ENCODE measurements around the gene APLP1. TPM values are rescaled to one million over a fixed set of nuclear protein-coding genes. Genes with fewer than 3 reads are reported as not detected.

APLP1 gene
- polyA plus RNA-seq (2013, experiment 1 of 2) = 14.1 TPM
- polyA plus RNA-seq (2013, experiment 2 of 2) = 14.4 TPM

DNA sequence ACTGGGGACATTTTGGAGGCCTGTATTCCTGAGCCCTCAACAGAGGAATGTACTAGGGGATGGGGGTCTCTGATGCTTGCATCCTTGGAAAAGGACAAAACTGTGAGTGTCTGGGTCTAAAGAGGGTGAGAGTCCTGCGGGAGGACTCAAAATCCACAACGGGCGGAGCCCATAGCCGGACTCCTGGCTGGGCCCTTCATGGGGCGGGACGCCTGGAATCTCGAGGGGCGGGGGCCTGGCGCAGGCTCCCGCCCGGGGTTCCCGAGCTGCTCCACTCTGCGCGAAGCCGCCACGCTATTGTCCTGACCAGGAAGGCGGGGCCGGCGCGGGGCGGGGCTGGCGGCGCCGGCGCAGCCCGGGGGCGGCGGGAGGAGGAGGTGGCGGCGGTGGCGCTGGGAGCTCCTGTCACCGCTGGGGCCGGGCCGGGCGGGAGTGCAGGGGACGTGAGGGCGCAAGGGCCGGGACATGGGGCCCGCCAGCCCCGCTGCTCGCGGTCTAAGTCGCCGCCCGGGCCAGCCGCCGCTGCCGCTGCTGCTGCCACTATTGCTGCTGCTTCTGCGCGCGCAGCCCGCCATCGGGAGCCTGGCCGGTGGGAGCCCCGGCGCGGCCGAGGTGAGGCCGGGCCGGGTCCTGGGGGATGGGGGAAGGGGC, at the start of gene APLP1:
Gene APLP1 (plus strand): TSS at position 403 of the 651 bp plus-strand sequence. CDS start 63 bp downstream, at position 466.
- Histone ChIP-seq H3K9ac (ENCODE audit: low read length) (no peak within 1 kb of the TSS), H4K91ac (ENCODE audit: low read length) (no peak within 1 kb of the TSS)
- WGBS = 3% methylated on average over 27 of the region's 60 CpGs

DNA sequence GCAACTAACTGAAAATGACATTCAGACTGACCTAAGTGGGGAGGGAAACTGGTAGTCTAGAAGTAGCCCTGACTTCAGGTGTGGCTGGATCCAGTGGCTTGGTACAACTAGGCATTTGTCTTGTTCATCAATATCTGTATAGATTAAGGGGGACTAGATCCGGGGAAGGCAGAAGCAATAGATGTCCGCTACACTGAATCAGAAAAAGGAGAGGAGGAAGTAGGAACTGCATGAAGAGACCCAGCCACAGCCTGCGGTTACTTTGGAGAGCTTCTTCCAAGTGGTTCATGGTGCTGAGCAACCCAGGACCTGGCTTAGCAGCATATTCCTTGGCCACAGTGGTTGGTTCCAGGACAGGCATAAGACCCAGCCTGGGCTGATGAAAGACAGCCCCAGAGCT, 45.8 kb upstream of the APLP1 start:
- Histone ChIP-seq H3K36me3 (ENCODE audit: control insufficient read depth in 1 of 2, insufficient read depth in 2 of 2, low read depth in 1 of 2, low read length in 2 of 2) (no peaks in the 10 kb centered on the region), H3K4me1 (ENCODE audit: control insufficient read depth, insufficient read depth, low read depth, low read length) (no peaks in the 10 kb centered on the region), H3K4ac (ENCODE audit: low read depth in 1 of 2, low read length in 2 of 2) (no peak overlapping the region), H3K79me1 (replicated peaks; ENCODE audit: low read length, poor library complexity, severe bottlenecking) (no peaks in the 10 kb centered on the region), H3K14ac (ENCODE audit: low read length in 2 of 2) (no peak overlapping the region), H3K27me3 (ENCODE audit: control insufficient read depth in 1 of 2, insufficient read depth in 1 of 2, low read length in 2 of 2) (peaks cover 15 to 33% of the 10 kb centered on the region in 2 experiments), H3K27ac (ENCODE audit: low read length, poor library complexity, severe bottlenecking) (no peak overlapping the region), H3K9ac (ENCODE audit: low read length) (no peak overlapping the region), H2BK120ac (ENCODE audit: low read depth, low read length) (no peak overlapping the region), H2AK5ac (ENCODE audit: low read length, severe bottlenecking) (no peak overlapping the region), H3K18ac (ENCODE audit: low read depth in 1 of 2, low read length in 2 of 2) (no peak overlapping the region), H2AFZ (ENCODE audit: low read depth, low read length) (no peak overlapping the region), H2BK12ac (ENCODE audit: low read length in 2 of 2) (no peak overlapping the region), H4K8ac (ENCODE audit: low read length) (no peak overlapping the region), H4K91ac (ENCODE audit: low read length) (no peak overlapping the region), H3K9me3 (ENCODE audit: control insufficient read depth, low read length) (no peaks in the 10 kb centered on the region), H2BK5ac (ENCODE audit: low read depth, low read length, poor library complexity, severe bottlenecking) (no peak overlapping the region), H3K4me3 (ENCODE audit: insufficient read depth in 1 of 2, low read depth in 1 of 2, low read length in 2 of 2) (no peak overlapping the region), H3K23ac (ENCODE audit: low read length in 2 of 2) (no peak overlapping the region), H2BK15ac (ENCODE audit: low read depth, poor library complexity, severe bottlenecking) (no peak overlapping the region), H3K4me2 (ENCODE audit: low read length, poor library complexity, severe bottlenecking) (no peak overlapping the region)
- no peak for DNase-seq
- WGBS = 86% methylated on average over 3 of the region's 3 CpGs

More for the DNA sequence above, at the start of gene APLP1:
- Histone ChIP-seq H3K4me2 (ENCODE audit: low read length, poor library complexity, severe bottlenecking) (peak within 1 kb of the TSS; percentile 82), H3K27ac (ENCODE audit: low read length, poor library complexity, severe bottlenecking) (no peak within 1 kb of the TSS), H3K27me3 (ENCODE audit: control insufficient read depth in 1 of 2, insufficient read depth in 1 of 2, low read length in 2 of 2) (peaks cover 47 to 69% of the 10 kb centered on the region in 2 experiments), H2BK15ac (ENCODE audit: low read depth, poor library complexity, severe bottlenecking) (peak within 1 kb of the TSS; percentile 54), H2BK5ac (ENCODE audit: low read depth, low read length, poor library complexity, severe bottlenecking) (no peak within 1 kb of the TSS), H3K4me3 (ENCODE audit: insufficient read depth in 1 of 2, low read depth in 1 of 2, low read length in 2 of 2) (peak within 1 kb of the TSS; percentile 51 to 57), H2AFZ (ENCODE audit: low read depth, low read length) (peak within 1 kb of the TSS; percentile 74), H3K36me3 (ENCODE audit: control insufficient read depth in 1 of 2, insufficient read depth in 2 of 2, low read depth in 1 of 2, low read length in 2 of 2) (peaks cover 0 to 5% of the 10 kb centered on the region in 2 experiments), H3K79me1 (replicated peaks; ENCODE audit: low read length, poor library complexity, severe bottlenecking) (no peaks in the 10 kb centered on the region), H3K9me3 (ENCODE audit: control insufficient read depth, low read length) (no peaks in the 10 kb centered on the region), H2BK12ac (ENCODE audit: low read length in 2 of 2) (no peak within 1 kb of the TSS), H3K4me1 (ENCODE audit: control insufficient read depth, insufficient read depth, low read depth, low read length) (peaks cover 12% of the 10 kb centered on the region), H2AK5ac (ENCODE audit: low read length, severe bottlenecking) (no peak within 1 kb of the TSS), H3K14ac (ENCODE audit: low read length in 2 of 2) (no peak within 1 kb of the TSS), H2BK120ac (ENCODE audit: low read depth, low read length) (no peak within 1 kb of the TSS), H3K4ac (ENCODE audit: low read depth in 1 of 2, low read length in 2 of 2) (peak within 1 kb of the TSS in 1 of 2 experiments; percentile 8), H3K18ac (ENCODE audit: low read depth in 1 of 2, low read length in 2 of 2) (no peak within 1 kb of the TSS), H4K8ac (ENCODE audit: low read length) (no peak within 1 kb of the TSS), H3K23ac (ENCODE audit: low read length in 2 of 2) (no peak within 1 kb of the TSS)
- peak; percentile 24 for DNase-seq

GRCh38 chr19:35824150-35824549, 44.2 kb upstream of the APLP1 start:
- Histone ChIP-seq H2AK5ac (ENCODE audit: low read length, severe bottlenecking) (no peak overlapping the region), H4K8ac (ENCODE audit: low read length) (no peak overlapping the region), H4K91ac (ENCODE audit: low read length) (no peak overlapping the region), H3K4me3 (ENCODE audit: insufficient read depth in 1 of 2, low read depth in 1 of 2, low read length in 2 of 2) (no peak overlapping the region), H2AFZ (ENCODE audit: low read depth, low read length) (no peak overlapping the region), H2BK15ac (ENCODE audit: low read depth, poor library complexity, severe bottlenecking) (no peak overlapping the region), H3K4me2 (ENCODE audit: low read length, poor library complexity, severe bottlenecking) (no peak overlapping the region), H3K4me1 (ENCODE audit: control insufficient read depth, insufficient read depth, low read depth, low read length) (no peaks in the 10 kb centered on the region), H3K27me3 (ENCODE audit: control insufficient read depth in 1 of 2, insufficient read depth in 1 of 2, low read length in 2 of 2) (peaks cover 4 to 22% of the 10 kb centered on the region in 2 experiments), H3K79me1 (replicated peaks; ENCODE audit: low read length, poor library complexity, severe bottlenecking) (no peaks in the 10 kb centered on the region), H3K14ac (ENCODE audit: low read length in 2 of 2) (no peak overlapping the region), H3K36me3 (ENCODE audit: control insufficient read depth in 1 of 2, insufficient read depth in 2 of 2, low read depth in 1 of 2, low read length in 2 of 2) (no peaks in the 10 kb centered on the region), H3K9ac (ENCODE audit: low read length) (no peak overlapping the region), H3K4ac (ENCODE audit: low read depth in 1 of 2, low read length in 2 of 2) (no peak overlapping the region), H3K27ac (ENCODE audit: low read length, poor library complexity, severe bottlenecking) (no peak overlapping the region), H2BK120ac (ENCODE audit: low read depth, low read length) (no peak overlapping the region), H2BK5ac (ENCODE audit: low read depth, low read length, poor library complexity, severe bottlenecking) (no peak overlapping the region), H2BK12ac (ENCODE audit: low read length in 2 of 2) (no peak overlapping the region), H3K9me3 (ENCODE audit: control insufficient read depth, low read length) (no peaks in the 10 kb centered on the region), H3K23ac (ENCODE audit: low read length in 2 of 2) (no peak overlapping the region), H3K18ac (ENCODE audit: low read depth in 1 of 2, low read length in 2 of 2) (no peak overlapping the region)
- WGBS = 83% methylated on average over 2 of the region's 5 CpGs
- no peak for DNase-seq

DNA sequence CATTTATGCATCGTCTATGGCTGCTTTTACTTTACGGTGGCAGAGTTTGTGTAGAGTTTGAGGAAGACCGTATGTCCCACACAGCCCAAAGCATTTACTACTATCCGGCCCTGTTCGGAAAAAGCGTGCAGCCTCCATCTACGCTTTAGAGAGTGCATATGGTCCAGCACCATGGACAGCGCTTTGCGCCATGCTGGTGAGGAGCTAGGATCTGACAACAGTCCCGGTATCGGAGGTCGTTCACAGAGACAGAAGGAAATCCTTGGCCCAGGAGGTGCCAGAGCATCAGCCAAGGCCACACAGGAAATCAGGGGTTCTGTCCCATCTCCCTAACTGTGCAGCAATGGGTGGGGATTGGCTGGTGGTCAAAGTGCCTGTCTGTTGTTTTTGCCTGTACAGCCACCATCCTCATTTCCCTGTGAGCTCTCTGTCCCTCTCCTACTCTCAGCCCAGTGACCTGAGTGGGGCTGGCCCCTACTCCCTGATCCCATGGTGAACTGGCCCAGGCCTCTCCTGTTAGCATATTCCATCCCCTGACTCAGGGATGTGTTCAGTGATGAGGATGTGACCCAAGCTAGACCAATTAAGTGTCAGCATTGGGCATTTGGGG, 39.6 kb upstream of the APLP1 start:
- Histone ChIP-seq H3K4me3 (ENCODE audit: insufficient read depth in 1 of 2, low read depth in 1 of 2, low read length in 2 of 2) (no peak overlapping the region), H3K4me1 (ENCODE audit: control insufficient read depth, insufficient read depth, low read depth, low read length) (no peaks in the 10 kb centered on the region), H2BK15ac (ENCODE audit: low read depth, poor library complexity, severe bottlenecking) (no peak overlapping the region), H2BK5ac (ENCODE audit: low read depth, low read length, poor library complexity, severe bottlenecking) (no peak overlapping the region), H3K18ac (ENCODE audit: low read depth in 1 of 2, low read length in 2 of 2) (no peak overlapping the region), H3K27ac (ENCODE audit: low read length, poor library complexity, severe bottlenecking) (no peak overlapping the region), H2BK120ac (ENCODE audit: low read depth, low read length) (no peak overlapping the region), H4K91ac (ENCODE audit: low read length) (no peak overlapping the region), H3K36me3 (ENCODE audit: control insufficient read depth in 1 of 2, insufficient read depth in 2 of 2, low read depth in 1 of 2, low read length in 2 of 2) (no peaks in the 10 kb centered on the region), H3K27me3 (ENCODE audit: control insufficient read depth in 1 of 2, insufficient read depth in 1 of 2, low read length in 2 of 2) (peaks cover 16 to 28% of the 10 kb centered on the region in 2 experiments), H2AK5ac (ENCODE audit: low read length, severe bottlenecking) (no peak overlapping the region), H2BK12ac (ENCODE audit: low read length in 2 of 2) (no peak overlapping the region), H3K4ac (ENCODE audit: low read depth in 1 of 2, low read length in 2 of 2) (no peak overlapping the region), H3K9ac (ENCODE audit: low read length) (no peak overlapping the region), H3K23ac (ENCODE audit: low read length in 2 of 2) (no peak overlapping the region), H2AFZ (ENCODE audit: low read depth, low read length) (no peak overlapping the region), H3K4me2 (ENCODE audit: low read length, poor library complexity, severe bottlenecking) (no peak overlapping the region), H4K8ac (ENCODE audit: low read length) (no peak overlapping the region), H3K79me1 (replicated peaks; ENCODE audit: low read length, poor library complexity, severe bottlenecking) (no peaks in the 10 kb centered on the region), H3K14ac (ENCODE audit: low read length in 2 of 2) (no peak overlapping the region), H3K9me3 (ENCODE audit: control insufficient read depth, low read length) (peaks cover 1% of the 10 kb centered on the region)
- WGBS = 31% methylated on average over 12 of the region's 12 CpGs
- peak; percentile 60 for DNase-seq

Measured in mesenchymal stem cell (in vitro differentiated cells and primary cell).